Omental fat pad (tissue), 4 donors: ENCODE data around the gene TMEM164. TPM values are rescaled to one million over a fixed set of nuclear protein-coding genes. Genes with fewer than 3 reads are reported as not detected.
"Not testable (repeated sequence)": the region's sequence is repeated elsewhere in the genome, so short reads cannot be mapped to it uniquely, and the experiment has no call there.

Source experiments
- ATAC-seq: fragments of 150-250 bp; one replicate; pipeline ENCODE4 v1.9.1; 2016; ENCODE audit warnings: mild to moderate bottlenecking, moderate library complexity; ENCODE audit not compliant: low FRiP score
- DNase-seq: peaks from one replicate; pipeline ENCODE4 v3.0.0-alpha.2; 2019; ENCODE audit warnings: low spot score
- total RNA-seq, 4 donors: library from RNA; depleted of rRNA; stranded (reverse); fragments of >200 nt; gene quantifications; one replicate each; pipeline ENCODE4 v1.1.0, GENCODE V29; 2016
- TF ChIP-seq, protein P1 (sequence below), 3 donors: fragments of 450-650 bp; IDR thresholded peaks; one replicate each; pipeline ENCODE4 v1.5.1; 2016 to 2017; ENCODE audit warnings: antibody characterized with exemption in 3 of 3, mild to moderate bottlenecking in 3 of 3, moderate library complexity in 2 of 3

TMEM164 gene
- total RNA-seq, 4 donors from 2014 or later, result 24.6 to 56.9 (median 42.1) TPM

DNA sequence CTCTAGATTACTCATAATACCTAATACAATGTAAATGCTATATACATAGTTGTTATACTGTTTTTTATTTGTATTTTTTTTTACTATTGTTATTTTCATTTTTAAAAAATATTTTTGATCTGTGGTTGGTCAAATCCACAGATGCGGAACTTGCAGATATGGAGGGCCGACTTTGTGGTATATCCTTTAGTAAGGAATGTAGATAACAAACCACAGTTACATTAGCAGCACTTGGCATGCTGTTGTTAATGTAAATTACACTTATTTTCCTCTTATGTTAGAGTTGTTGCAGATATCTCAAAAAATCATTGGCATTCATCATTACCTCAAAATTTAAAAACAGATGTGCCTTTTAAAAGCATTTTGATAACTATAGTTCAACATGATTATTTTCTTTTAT lies 151.0 kb downstream of the TMEM164 start:
- TF ChIP-seq, protein P1, sequence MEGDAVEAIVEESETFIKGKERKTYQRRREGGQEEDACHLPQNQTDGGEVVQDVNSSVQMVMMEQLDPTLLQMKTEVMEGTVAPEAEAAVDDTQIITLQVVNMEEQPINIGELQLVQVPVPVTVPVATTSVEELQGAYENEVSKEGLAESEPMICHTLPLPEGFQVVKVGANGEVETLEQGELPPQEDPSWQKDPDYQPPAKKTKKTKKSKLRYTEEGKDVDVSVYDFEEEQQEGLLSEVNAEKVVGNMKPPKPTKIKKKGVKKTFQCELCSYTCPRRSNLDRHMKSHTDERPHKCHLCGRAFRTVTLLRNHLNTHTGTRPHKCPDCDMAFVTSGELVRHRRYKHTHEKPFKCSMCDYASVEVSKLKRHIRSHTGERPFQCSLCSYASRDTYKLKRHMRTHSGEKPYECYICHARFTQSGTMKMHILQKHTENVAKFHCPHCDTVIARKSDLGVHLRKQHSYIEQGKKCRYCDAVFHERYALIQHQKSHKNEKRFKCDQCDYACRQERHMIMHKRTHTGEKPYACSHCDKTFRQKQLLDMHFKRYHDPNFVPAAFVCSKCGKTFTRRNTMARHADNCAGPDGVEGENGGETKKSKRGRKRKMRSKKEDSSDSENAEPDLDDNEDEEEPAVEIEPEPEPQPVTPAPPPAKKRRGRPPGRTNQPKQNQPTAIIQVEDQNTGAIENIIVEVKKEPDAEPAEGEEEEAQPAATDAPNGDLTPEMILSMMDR (IDR thresholded peaks at IDR 0.05), result no peak
- DNase-seq, result no peak
- ATAC-seq, result no peak

DNA sequence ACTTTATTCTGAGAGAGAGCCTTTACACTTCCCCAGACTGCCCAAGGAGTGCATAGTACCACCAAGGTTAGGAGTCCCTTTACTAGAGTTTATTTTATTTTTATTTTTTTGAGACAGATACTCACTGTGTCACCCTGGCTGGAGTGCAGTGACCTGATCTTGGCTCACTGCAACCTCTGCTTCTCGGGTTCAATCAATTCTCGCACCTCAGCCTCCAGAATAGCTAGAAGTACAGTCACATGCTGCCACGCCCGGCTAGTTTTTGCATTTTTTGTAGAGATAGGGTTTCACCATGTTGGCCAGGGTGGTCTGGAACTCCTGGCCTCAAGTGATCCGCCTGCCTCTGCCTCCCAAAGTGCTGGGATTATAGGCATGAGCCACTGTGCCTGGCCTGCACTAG lies 151.4 kb downstream of the TMEM164 start:
- DNase-seq, ATAC-seq: not testable (repeated sequence)

DNA sequence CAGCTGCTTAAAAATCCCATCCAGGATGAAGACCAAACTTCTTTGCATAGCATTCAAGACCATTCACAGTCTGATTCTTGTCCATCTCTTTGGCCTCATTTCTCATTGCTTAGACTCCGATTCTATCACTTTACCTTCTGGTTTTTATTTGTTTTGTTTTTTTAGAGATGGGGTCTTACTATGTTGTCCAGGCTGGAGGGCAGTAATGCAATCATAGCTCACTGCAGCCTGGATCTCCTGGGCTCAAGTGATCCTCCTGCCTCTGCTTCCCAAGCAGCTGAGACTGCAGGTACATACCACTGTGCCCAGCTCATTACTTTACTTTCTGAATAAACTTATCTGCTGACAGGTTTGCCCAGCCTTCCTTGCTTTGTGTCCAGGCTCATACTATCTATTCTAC lies 152.8 kb downstream of the TMEM164 start:
- TF ChIP-seq, protein P1 (IDR thresholded peaks at IDR 0.05), result no peak
- ATAC-seq, result no peak
- no peak for DNase-seq

DNA sequence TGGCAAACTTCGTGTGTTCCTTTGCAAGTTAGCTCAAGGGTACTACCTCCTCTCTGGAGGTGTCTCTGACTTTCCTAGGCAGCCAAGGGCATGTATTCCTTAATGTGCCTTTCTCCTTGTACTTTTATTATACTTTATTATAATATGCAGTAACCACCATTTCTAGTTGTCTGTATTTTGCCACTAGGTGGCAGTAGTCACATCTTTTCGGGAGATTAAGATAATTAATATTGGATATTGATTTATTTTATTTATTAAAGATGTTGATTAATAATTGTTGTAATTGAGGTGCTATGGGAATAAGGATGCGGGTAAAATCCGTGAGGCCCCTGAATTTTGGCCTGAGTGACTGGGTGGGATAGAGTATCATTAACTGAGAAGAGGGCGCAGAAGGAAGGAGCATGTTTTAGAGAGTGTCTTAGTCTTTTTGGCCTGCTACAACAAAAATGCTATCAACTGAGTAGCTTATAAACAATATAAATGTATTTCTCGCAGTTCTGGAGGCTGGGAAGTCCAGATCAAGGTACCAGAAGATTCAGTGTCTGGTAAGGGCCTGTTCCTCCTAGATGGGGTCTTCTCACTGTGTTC lies 153.3 kb downstream of the TMEM164 start:
- DNase-seq, result no peak
- TF ChIP-seq, protein P1 (IDR thresholded peaks at IDR 0.05), result no peak
- ATAC-seq, result no peak

DNA sequence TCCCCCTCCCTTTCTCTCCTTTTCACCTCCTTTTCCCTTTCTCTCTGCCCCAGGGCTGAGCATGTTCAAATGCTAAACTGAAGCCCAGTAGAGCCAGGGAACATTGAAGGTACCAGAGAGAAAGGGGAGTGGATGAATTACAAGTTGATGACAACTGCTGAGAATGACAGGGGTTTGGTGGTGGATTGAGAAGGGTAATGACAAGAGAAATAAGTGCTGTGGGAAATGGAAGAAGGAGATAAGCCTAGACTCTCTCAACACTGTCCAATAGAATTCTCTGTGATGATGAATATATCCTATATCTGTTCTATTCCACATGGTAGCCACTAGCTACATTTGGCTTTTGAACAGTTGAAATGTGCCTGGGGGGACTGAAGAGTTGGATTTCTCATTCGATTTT lies 154.5 kb downstream of the TMEM164 start:
- TF ChIP-seq, protein P1 (IDR thresholded peaks at IDR 0.05), result no peak
- ATAC-seq (no peak), DNase-seq (no peak)

DNA sequence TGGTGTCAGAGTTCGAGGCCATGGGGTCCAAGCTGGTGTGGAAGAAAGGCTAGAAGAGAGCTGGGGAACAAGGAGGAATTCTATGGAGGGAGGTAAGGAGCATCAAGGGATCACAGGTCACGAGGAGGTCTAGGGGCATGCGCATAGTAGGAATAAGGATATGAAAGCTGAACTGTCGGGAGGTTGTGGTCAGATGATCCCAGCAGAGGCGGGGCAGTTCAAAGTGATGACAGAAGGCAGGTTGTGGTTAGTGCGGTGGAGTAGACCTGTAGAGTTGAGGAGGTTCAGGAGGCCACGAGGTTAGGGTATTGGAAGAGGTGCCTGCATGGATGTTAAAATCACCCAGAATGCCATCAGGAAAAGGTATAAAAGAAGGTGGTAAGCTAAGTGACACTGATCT lies 156.3 kb downstream of the TMEM164 start:
- no peak for DNase-seq
- ATAC-seq, result no peak
- TF ChIP-seq, protein P1 (IDR thresholded peaks at IDR 0.05), result no peak

DNA sequence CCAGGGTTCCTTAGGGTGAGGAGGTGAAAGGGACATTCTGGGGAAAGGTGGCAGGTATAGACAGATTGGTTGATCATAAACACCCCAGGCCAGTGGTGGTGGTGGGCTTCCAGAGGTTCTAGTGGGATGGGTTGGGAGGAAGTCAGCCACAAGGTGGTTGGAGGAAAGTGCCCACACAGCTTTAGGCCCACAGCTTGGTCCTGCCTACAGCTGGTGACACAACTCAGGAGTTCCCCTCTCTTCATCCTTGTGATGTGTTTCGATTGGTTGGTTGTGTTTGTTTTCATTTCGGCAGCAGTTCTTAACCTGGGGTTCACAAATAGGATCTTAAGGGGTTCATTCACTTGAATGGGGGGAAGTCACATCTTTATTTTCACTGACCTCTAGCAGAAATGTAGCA lies 157.0 kb downstream of the TMEM164 start:
- TF ChIP-seq, protein P1 (IDR thresholded peaks at IDR 0.05), result no peak
- ATAC-seq (no peak), DNase-seq (no peak)

DNA sequence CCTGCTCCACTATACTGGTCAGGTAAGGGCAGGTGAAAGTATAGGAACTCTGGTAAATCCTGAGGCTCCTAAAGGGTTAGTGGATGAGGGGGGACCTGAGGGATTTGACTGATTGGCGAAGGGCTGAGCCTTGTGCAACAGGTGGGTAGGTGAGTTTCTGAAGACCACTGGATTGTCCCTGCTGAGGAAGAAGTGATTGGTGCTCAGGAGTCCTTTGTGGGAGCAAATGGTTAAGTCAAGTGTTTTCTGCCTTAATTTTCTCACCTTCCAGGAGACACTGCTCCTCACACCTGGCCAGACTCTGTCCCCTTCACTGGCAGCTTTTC lies 158.4 kb downstream of the TMEM164 start:
- DNase-seq, result no peak
- no peak for ATAC-seq
- TF ChIP-seq, protein P1 (IDR thresholded peaks at IDR 0.05), result no peak
